RPMI7951 (cell line): ENCODE measurements around the gene IRF2BPL. TPM values are rescaled to one million over a fixed set of nuclear protein-coding genes. Genes with fewer than 3 reads are reported as not detected.

Experiments used
- DNase-seq: peaks from one replicate; pipeline ENCODE4 v3.0.0-alpha.2; 2012; ENCODE audit warnings: low read depth
- total RNA-seq: library from RNA; depleted of rRNA; stranded (reverse); fragments of >200 nt; shearing (Covaris generic); gene quantifications from 2 replicates; pipeline ENCODE4 v1.2.3, GENCODE V29; 2014

Gene IRF2BPL
- total RNA-seq, 1 experiment from 2014 or later: 16.6 TPM

- DNase-seq: no peak
These were observed 17.3 kb downstream of the IRF2BPL start for GRCh38 chr14:77011245-77011644.

GRCh38 chr14:77009014-77009413 is 19.5 kb downstream of the IRF2BPL start:
- DNase-seq: no peak

GRCh38 chr14:77008541-77008940 is 20.0 kb downstream of the IRF2BPL start:
- DNase-seq: no peak

DNA sequence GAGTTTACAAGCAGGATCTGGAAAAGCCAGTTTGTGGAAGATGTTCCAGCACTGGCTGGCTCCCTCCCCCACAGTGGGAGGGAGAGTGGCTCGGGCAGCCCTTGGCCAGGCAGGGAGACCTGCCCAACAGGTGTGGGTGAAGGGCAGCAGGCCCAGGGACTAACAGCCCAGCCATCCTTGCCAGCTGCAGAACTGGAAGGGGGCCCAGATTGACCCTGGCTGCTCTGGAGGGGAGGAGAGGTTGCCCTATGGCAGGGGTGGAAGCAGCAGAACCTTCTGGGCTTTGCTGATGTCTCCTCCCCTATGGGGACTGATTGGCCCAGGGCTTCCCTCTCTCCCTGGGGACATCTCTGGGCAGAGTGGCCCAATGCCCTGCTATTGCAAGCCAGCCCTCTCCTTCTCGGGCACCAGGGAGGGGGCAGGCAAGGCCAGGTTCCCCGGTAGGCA is 20.5 kb downstream of the IRF2BPL start:
- DNase-seq: no peak

DNA sequence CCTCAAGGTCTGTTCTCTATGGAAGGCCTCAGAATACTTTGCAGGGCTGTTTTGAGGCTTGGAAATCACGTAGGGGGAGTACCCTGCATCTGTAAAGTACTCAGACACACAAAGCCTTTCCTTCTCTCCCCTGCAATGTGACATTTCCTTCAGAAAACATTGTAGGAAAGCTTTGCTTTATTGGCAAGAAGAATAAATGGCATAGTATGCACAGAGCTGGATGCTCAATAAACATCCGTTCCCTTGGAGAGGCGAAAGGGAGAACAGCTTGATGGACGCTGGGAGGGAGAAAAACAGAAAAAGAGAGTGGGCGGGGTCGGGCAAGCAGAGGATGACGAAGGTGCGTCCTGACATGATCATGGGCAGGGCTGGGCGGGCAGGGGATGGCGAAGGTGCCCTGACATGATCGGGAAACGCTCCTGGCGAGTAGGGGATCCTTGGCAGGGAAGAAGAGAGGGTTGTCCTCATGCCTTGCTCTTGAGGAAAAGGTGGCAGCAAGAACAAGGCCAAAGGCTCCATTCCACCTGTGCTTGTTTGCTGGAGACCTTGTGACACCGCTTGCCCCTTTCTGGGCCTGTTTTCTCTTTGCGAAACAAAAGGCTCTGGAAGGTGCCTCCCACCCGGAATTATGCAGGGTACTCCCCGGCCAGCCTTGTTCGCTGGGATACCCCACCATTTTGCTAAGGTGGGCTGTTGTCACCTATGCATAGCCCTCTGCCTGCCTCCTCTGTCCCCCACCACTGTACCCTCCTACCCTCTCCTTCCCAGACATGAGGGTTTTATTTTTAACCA is 21.1 kb downstream of the IRF2BPL start:
- no peak for DNase-seq

GRCh38 chr14:77006132-77006531 is 22.4 kb downstream of the IRF2BPL start:
- DNase-seq: no peak

- no peak for DNase-seq
These were observed 22.9 kb downstream of the IRF2BPL start for GRCh38 chr14:77005559-77005958.

DNA sequence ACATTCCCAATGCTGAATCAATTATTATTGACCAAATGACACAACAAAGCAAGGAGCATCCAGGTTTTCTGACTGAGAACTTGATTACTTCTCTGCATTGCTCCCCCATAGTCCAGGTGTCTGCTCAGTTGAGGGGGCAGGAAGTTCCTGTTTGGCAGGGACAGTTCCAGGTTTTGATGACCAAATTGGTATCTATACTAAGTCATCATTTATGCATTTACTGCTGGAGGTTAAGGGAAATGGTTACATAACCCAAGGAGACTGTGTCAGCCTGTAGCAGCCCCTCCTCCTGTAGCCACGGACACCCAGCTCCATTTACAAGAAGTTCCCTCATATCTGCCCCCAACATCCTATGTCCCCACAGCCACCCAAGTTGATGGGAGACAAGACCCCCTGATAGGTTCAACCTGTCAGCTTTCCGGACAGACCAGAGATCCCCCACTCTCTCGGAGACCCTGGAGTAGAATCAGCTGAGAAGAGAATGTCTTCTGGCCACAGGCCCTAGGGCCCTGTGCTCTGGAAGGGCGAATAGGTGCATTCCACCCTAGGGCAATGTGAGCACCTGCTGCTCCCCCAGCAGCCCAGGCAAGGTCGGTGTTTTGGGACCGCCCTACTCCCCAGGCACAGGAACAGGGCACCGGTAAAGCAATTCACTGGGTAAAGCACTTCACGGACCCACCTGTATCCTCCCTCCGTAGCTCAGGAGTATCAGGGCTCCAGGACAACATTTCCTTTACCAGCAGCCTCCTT is 23.6 kb downstream of the IRF2BPL start:
- DNase-seq: no peak

- no peak for DNase-seq
These were observed 24.4 kb downstream of the IRF2BPL start for GRCh38 chr14:77003960-77004710.

GRCh38 chr14:77002889-77003288 is 25.6 kb downstream of the IRF2BPL start:
- DNase-seq: no peak

- DNase-seq: no peak
These were observed 26.2 kb downstream of the IRF2BPL start for GRCh38 chr14:77002335-77002734.

- peak; percentile 39 for DNase-seq
These were observed 27.9 kb downstream of the IRF2BPL start for GRCh38 chr14:77000340-77001270.

GRCh38 chr14:76998910-76999309 is 29.6 kb downstream of the IRF2BPL start:
- DNase-seq: no peak

GRCh38 chr14:76997257-76997970 is 31.1 kb downstream of the IRF2BPL start:
- DNase-seq: no peak

- no peak for DNase-seq
These were observed 31.9 kb downstream of the IRF2BPL start for GRCh38 chr14:76996563-76997146.

DNA sequence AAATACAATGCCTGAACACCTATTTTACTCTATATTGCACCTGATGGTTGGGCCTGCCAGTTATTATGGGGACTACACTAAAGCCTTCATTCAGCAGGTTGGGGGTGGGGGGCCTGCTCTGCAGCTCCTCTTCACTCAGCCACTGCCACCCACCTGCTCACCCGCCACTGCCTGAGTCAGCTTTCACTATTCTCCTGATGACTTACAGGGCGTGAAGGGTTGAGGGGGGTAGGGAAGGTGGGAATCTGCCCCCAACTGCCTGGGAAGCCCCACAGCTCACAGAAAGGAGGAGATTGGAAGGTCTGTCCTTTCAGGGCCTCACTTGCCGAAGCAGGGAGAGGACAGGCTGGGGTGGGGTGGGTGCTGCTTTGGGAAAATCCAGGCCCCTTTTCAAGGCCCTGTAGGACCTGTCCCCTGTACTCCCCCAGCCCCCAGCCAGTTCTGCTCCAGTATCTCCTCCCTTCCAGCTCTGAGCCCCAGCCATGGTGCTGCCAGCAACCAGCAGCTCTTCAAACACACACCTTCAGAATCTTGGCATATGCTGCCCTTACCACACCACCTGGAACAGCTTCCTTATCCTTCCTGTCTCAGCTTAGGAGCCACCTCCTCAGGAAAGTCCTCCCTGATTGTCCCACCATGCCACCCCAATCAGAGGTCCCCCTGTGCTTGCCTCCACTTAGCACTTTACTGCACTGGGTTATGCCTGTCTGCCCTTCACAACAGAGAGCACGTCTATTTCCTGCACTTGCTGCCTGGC is 33.1 kb downstream of the IRF2BPL start:
- DNase-seq: no peak

DNA sequence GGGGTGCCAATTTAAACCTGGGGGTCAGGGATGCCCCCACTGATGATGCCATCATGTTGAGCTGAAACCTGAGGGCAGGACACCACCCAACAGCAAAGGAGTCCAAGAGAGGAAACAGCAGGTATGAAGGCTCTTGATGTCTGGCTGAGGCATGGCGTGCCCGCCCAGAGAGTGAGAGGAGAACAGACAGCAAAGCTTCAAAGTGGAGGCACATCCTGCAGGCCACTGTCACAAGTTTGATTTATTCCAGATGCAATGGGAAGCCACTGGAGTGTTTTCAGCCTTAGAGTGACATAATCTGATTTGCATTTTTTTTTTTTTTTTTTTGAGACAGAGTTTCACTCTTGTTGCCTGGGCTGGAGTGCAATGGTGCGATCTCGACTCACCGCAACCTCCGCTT is 34.8 kb downstream of the IRF2BPL start:
- DNase-seq: no peak

- DNase-seq: no peak
These were observed 38.4 kb downstream of the IRF2BPL start for GRCh38 chr14:76990084-76990483.

DNA sequence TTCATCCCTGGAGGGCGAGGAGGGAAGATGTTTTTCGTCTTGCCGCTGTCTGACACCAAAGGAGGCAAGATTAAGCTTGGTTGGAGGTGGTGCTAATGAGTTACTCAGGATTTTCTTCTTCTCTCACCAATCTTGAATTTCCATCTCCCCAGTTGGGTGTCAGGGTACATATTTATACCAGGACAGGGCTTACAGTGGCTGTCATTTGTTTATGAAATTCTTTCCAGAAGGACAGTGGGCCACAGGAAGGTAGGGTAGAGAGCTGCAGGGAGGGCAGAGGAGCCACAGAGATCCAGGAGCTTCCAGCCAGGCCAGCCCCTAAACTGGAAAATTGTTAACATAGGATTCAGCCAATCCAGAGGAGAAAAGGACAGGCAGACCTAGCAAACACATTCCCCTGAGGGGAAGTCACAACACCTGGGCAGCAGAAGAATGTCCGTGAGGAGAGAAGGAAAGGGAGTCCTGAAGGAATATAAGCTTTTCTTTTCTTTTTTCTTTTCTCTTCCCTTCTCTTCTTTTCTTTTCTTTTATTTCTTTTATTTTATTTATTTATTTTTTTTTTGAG is 40.5 kb downstream of the IRF2BPL start:
- DNase-seq: no peak
